GM18519 (cell line): ENCODE measurements around the gene ITPRIP.

Experiments
- ATAC-seq: cut with Tn5 transposase; IDR thresholded peaks from one replicate; pipeline ENCODE4 v1.9.1; 2021; ENCODE audit warnings: mild to moderate bottlenecking, moderate library complexity; ENCODE audit not compliant: unreplicated experiment, low FRiP score

ITPRIP gene

DNA sequence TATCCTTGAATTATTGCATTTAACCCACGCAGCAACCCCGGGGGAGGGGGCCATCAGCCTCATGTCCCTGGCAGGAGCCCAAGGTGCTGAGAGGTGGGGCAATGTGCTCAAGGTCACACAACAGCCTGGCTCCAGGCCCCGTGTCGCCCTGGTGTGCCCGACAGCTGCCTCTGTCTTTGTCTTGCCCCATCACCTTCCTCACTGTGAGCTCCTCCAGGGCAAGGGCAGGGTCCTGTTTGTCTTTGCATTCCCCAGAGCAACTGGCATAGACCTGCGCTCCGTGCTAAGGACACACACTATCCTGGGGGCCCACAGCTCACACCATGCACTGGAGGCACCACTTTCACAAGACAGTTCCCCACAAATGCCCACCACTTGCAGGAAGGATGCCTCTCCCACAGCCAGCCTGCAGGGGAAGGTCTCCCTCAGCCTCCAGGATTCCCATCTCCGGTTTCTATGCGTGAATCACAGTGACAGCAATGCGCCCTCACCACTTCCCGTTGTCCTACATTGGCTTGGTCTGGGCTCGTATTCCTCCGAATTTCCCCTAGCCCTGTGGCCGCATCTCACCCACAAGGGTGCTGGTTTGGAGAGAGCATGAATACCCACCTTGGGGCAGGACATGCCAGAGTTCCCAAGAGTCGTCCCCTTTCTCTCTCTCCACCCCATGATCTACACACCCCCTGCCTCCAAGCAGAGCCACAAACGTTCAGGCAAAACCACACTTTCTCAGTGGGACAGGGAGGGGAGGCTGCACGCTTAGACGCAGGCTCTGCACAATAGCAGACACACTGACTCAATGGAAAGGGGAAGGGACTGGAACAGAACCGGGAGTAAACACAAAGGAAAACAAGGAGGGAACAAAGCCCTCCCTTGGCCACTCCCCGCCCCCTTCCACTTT, 10.3 kb downstream of the ITPRIP start:
- no peak for ATAC-seq

DNA sequence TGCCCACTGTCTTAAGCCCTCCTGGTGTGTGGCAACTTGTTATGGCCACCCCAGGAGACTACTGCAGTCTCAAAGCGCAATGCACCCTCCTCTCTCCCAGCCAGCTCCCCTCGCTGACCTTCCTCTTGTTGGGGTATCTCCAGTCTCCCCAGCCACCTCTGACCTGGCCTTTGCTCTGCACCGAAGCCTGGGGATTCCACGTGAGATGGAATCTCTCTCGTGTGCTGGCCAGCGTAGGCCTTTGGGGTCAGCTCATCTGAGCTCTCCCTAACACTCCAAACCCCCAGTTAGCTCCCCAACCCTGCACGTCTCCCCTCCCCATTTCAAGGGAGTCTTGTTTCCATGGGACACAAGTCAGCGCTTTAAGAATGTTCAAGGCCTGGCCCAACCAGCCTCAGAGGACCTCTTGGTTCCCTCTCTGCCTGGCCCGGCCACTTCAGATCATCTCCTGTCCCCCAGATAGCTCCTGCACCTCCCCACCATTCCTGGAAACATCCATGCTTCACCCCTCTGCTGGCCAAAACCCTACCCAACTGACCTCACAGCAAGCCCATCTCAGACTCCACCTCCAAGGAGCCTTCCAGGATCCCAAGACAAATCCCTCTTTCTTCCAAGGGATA, 11.2 kb downstream of the ITPRIP start:
- ATAC-seq, result no peak

- no peak for ATAC-seq
Observed at GRCh38 chr10:104325436-104326435, 12.5 kb downstream of the ITPRIP start.

- no peak for ATAC-seq
Observed at GRCh38 chr10:104324931-104325330, 13.3 kb downstream of the ITPRIP start.

- ATAC-seq, result no peak
Observed at GRCh38 chr10:104324221-104324686, 14.0 kb downstream of the ITPRIP start.

GRCh38 chr10:104323760-104324201, 14.5 kb downstream of the ITPRIP start:
- ATAC-seq, result no peak

DNA sequence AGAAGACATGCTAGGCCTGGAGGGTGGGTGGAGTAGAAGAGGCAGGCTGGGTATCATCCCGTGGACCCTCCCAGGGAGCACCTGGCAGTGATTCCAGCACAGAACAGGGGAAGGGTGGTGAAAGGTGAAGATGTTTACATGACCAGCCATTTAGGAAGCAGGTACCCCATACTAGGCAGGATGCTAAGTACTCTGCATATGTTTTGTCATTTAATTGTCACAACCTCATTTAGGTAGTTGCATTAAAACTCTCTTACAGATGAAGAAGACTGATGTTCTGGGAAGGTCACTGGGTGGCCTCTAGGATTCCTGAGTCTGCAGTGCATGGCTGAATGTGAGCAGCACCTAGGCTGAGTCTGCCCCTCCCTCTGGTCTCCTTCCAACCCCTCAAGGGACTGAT, 15.2 kb downstream of the ITPRIP start:
- ATAC-seq, result no peak

DNA sequence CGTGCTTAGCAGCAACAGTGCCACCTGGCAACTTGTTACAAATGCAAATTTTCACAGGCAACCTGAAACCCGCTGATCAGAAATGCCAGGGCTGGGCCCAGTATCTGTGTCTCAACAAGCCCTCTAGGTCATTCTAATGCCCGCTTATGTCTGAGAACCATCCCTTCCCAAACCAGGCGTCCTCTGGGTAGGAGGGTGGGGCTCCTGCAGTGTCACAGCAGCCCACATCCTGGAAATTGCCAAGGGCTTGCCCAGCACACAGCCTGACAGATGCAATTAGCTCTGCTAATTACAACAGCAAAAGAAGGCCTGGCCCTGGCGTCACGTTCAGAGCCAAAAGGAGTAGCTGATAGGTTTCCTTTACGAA, 15.9 kb downstream of the ITPRIP start:
- ATAC-seq, result no peak

- ATAC-seq, result no peak
Observed at GRCh38 chr10:104321725-104322415, 16.4 kb downstream of the ITPRIP start.

DNA sequence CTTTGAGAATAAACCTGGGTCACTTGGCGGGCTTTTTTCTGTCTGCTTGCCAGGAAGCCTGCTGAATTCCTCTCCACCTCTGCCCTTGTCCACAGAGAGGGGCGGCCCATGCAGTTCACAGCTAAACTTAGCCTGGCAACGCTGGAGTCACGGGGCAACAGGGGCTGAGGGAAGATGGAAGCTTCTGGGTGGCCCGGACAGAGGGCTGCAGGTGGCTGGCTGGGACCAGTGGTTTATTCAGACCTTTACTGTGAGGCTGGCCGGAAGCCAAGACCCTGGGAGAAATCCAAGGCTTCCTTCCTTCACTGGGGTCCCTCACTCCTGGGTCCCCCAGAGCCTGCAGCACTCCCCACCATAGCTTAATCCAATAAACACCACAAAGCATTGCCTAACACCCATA, 17.0 kb downstream of the ITPRIP start:
- no peak for ATAC-seq

- ATAC-seq, result no peak
Observed at GRCh38 chr10:104318810-104319741, 19.2 kb downstream of the ITPRIP start.

- no peak for ATAC-seq
Observed at GRCh38 chr10:104318326-104318725, 19.9 kb downstream of the ITPRIP start.

DNA sequence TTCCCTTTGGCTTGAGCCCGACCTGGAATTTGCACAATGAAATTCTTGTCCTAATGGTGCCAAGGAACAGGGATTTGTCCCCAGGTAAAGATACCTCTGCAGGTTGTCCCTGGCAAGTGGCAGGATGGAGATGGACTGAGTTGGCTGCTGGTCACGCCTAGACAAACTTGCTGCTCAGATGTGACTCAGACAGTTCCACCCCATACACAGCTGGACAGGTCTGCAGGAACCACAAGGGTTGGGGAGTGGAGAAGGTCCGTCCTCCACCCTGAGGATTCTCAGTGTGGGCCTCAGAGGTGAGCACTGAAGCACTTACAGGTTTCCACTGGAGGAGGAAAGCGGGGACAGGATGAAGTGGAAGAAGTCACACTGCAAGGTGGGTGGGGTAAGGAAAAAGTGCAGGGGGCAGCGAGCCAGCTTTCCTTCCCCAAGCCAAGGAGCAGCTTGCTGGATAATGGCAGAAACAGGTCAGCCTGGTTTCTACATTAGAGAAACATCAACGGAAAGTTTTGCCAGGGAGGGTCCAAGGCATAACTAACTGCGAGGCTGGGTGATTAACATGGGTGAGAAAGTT, 20.5 kb downstream of the ITPRIP start:
- ATAC-seq, result no peak

- no peak for ATAC-seq
Observed at GRCh38 chr10:104317269-104317710, 21.0 kb downstream of the ITPRIP start.

- no peak for ATAC-seq
Observed at GRCh38 chr10:104316321-104317099, 21.8 kb downstream of the ITPRIP start.

DNA sequence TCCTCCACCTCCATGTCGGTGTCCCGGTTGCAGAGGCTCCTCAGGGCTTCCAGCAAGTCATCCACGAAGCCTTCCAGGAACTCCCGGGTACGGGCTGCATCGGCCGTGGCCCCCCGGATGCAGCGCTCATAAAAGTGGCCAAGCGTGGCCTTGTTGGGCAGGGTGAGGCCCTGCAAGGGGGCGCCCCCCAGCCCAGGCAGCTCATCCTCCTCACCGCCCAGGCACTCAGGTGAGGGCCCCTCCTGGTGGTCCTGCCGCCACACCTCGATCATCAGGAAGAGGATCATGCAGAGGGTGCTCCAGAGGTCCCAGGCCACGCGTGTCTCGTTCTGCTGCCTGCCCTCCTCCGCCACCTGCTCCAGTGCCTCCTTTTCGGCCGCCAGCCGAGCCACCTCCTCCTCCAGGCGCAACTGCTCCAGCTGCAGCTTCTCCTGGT, 22.8 kb downstream of the ITPRIP start:
- no peak for ATAC-seq

DNA sequence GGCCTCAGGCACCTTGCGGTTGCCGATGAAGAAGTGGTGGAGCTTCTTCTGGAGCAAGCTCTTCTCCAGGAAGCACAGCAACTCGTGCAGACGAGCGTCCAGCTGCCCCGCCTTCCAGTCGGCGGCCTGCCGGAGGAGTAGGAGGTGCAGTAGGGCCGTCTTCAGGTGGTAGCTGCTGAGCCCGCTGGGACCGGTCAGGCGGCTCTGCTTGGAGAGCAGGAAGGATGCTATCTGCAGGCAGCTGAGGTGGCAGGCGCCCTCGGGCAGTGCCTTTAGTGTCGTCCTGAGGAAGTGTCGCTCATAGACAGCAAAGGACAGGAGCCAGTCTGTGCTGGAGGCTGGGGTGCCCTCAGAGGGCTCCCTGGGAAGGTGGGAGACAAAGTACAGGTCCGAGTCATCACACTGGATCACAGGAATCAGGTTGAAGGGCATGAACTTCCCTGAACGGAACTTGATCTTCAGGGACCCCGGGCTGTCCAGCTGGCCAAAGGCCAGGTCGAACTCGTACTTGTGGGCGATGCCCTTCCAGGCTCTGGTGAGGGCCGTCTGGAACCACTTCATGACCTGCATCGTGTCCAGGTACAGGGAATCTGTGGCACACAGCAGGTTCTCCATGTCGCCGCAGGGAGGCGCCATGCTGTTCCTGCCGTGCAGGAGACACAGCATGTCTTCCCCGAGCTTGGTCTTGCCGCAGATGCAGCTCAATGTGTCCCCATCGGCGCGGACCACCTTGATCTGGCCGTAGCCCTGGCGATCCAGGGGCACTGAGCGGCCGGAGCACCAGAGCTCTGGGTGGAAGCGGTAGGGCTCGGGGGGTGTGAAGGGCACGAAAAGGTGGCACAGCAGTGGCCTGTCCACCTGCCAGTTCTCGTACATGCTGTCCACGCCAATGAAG, 23.4 kb downstream of the ITPRIP start:
- ATAC-seq, result no peak
